SK-MEL-5 (cell line): ENCODE data around the gene THSD1. TPM values are rescaled to one million over a fixed set of nuclear protein-coding genes. Genes with fewer than 3 reads are reported as not detected.

Experiments
- DNase-seq: peaks from one replicate; pipeline ENCODE4 v3.0.0-alpha.2; 2016; ENCODE audit warnings: low read depth, low spot score
- in situ Hi-C: cut with HindIII; loops from 2 replicates; pipeline ENCODE4 v1.10.0; 2016; ENCODE audit warnings: low sequenced_read_pairs, high pct_unique_total_duplicates, low pct_unique_long_range_greater_than_20kb
- polyA plus RNA-seq, 2 experiments: library from polyadenylated mRNA; depleted of rRNA; stranded (reverse); fragments of >200 nt; gene quantifications; 2 replicates each; pipeline ENCODE4 v1.2.3, GENCODE V29; 2015
- total RNA-seq: library from RNA; depleted of rRNA; stranded (reverse); fragments of >200 nt; shearing (Covaris generic); gene quantifications from 2 replicates; pipeline ENCODE4 v1.2.3, GENCODE V29; 2014; rRNA removed

Gene THSD1
- total RNA-seq, result 0.32 and 0.42 TPM in 2 replicates
- 0.19 and 0.43 TPM in 2 replicates for polyA plus RNA-seq (2015; cell fraction: cytosol; rRNA removed)
- 1.1 and 1.2 TPM in 2 replicates for polyA plus RNA-seq (2015; cell fraction: nucleus; rRNA removed)

DNA sequence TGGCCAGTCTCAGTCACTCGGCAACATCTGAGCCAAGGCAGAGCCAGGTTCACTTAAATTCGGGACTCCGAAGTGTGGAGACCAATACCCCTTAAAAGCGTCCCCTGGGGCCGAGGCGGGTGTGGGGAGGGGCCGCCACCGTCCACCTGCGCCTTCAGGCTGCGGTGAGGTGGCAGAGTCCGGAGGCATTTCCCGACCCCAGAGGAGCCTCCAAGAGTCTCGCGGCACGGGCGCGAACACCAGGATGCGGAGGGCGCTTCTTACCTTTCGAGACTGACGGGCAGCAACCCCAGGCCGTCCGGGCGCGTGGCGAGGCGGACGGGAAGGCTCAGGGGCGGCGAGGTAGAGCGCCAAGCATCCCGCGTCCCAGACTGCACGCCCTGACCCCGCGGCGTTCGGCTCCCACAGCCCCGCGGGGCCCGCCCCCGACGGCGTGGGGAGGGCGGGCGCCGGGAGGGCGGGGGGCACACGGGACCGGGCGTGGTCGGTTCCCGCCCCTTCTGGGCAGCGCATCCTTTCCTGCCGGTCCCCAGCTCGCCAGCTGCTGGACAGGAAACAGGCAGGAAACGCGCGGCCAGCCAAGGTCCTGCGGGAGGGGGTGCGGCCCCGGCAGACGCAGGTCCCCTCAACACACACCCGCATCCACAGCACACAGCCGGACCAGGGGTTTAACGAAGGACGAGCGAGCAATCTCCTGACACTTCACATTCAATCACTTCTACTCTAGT lies at the start of gene THSD1:
THSD1 (minus strand) TSS at position 406 of the 728 bp plus-strand sequence. CDS start 3,572 bp downstream, outside the sequence.
- DNase-seq, result no peak
- in situ Hi-C loops, result no loop called here

DNA sequence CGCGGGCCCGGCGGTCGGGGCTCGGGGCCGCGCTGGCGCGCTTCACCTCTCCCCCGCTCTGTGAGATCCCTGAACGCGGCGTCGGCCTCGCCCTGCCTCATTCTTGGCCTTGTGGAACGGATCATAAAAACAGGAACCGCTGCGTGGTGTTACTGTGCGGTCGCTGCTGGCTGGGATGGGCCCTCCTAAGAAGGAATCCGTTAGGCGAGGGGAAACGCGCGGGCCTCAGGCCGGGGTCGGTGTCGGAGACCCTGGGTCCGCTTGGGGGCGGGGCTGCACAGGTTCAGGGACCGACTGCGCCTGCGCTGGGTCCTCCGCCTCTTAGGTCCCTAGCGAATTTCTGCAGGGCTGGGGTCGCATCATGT lies 49.7 kb upstream of the THSD1 start:
- in situ Hi-C loops, result no loop called here
- DNase-seq, result peak; percentile 75

- DNase-seq, result peak; percentile 97
- in situ Hi-C loops, result no loop called here
Measured at GRCh38 chr13:52454820-52455676, 49.1 kb upstream of the THSD1 start, which contains the start of gene CKAP2. CKAP2 (plus strand) TSS chr13:52455478; CDS start chr13:52455557, 79 bp downstream.

- in situ Hi-C loops, result no loop called here
- peak; percentile 19 for DNase-seq
Measured at GRCh38 chr13:52454459-52454819, 48.5 kb upstream of the THSD1 start.

- DNase-seq, result peak; percentile 60
- in situ Hi-C loops, result no loop called here
Measured at GRCh38 chr13:52452470-52452869, 46.5 kb upstream of the THSD1 start.

- in situ Hi-C loops, result no loop called here
Measured at GRCh38 chr13:52451135-52451804, 45.3 kb upstream of the THSD1 start.

DNA sequence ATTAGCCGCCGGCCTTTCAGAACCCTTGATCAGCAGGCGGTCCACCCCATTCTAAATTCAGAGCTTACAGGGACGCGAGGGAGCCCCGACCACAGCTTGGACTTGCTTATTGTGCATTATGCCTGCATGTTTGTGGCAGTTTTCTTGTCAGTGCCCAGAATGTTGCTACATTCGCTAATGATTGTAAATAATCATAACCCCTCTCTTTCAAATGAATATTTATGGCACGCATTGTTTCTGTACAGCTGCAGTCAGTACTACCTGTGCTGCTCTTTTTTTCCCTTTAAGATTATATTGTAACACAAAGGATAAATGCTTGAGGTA lies 44.8 kb upstream of the THSD1 start:
- in situ Hi-C loops, result no loop called here
- DNase-seq, result no peak

More at GRCh38 chr13:52451135-52451804, 45.3 kb upstream of the THSD1 start:
- DNase-seq, result no peak

GRCh38 chr13:52450012-52450792 lies 44.2 kb upstream of the THSD1 start, which contains the start of gene VPS36:
VPS36 (minus strand) TSS chr13:52450634; CDS start chr13:52450594, 40 bp downstream.
- peak; percentile 93 for DNase-seq
- in situ Hi-C loops, result no loop called here

DNA sequence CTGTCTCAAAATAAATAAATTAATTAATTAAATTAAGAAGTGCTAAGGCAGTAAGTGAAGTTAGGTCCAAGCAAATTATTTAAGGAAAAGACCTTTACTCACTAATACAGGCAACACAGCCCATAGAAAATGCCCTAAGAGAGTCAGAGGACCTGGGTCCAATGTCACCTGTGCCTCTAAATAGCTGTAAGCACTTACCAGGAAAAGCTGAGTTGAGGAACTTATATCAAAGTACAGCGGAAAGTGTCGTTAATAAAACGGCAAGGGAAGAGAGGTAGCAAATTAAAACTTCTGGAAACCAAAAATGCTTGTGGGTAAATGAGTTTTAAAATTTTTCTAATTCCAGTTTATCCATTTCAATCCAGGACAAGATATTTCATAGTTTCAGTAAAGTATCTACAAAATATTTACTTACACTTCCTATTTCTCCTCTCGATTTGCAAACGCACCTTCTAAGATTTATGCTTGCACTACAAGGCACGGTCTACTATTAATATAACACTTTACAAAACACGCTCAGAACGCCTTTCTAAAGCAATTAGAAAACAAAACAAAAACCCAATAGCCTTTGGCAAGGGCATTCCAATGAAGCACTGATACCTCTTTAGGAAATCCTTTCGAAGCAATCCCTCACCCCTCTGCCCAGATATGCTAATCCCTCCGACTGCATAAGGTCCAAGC lies 43.5 kb upstream of the THSD1 start:
- in situ Hi-C loops, result no loop called here
- DNase-seq, result no peak

DNA sequence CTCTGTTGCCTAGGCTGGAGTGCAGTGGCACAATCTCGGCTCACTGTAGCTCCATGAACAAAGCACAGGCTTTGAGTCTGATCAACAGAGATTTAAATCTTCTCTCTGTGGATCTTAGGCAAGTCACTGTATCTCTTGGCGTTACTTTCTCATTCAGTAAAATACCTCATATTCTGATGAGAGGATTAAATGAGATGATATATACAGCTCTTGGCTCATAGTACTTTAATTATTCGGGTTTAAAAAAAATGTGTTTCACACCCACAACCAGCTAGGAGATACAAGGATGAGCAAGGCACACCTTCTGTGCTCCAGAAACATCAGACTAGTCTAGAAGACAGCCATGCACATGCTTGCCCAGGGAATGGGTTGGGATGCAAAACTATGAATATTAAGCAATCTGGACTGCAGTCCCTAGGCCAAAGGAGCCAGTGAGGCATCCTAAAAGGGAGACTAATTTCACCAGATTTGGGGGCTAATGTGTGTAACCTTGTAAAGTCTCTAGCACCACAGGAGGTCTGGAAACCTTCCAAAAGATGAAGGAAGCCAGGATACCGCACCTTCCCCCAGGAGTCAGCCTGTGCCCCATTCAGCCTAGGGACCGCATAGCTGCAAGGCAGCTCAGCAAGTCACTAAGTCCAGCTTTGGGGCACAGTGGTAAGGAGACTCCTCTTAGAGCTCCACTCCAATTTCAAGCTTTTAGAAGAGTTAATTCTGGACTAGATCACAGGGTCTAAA lies 42.0 kb upstream of the THSD1 start:
- no peak for DNase-seq
- in situ Hi-C loops, result no loop called here

GRCh38 chr13:52447354-52447753 lies 41.4 kb upstream of the THSD1 start:
- DNase-seq, result no peak
- in situ Hi-C loops, result no loop called here

DNA sequence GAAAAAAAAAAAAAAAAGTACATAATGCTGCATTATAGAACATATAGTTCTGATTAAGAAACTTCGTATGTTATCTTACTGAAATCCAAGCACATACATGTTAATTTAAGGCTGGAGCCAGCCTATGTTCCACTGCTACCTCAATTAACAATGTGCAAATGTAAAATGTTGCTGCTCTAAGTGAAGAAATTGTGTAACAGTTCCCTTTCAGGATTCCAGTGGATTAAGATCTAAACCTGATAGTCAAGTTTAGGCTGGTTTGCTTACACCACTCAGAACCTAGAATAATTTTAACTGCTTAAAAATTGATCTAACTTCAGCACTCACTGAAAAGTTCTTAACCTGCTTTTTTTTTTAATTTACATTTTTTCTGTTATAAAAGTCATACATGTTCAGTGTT lies 40.3 kb upstream of the THSD1 start:
- in situ Hi-C loops, result no loop called here

DNA sequence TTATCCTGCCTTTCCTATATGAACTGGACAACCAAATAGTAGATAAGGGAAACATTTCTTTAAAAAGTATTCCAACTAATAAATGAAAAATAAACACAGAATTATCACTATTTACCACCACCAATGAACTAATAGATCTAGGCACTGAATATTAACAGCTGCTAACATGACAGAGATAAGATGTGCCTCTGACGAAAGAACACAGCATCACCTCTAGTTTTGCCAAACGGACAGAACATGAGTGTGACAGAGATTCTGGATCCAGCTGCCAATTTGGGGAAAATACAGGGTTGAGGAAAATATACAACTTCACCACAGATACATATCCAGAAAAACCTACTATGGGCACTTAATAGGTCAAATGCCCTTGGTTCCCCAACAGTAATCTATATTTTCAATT lies 26.5 kb upstream of the THSD1 start:
- DNase-seq, result no peak
- in situ Hi-C loops, result no loop called here

More for the DNA sequence above, 40.3 kb upstream of the THSD1 start:
- DNase-seq, result no peak

GRCh38 chr13:52428295-52428694 lies 22.3 kb upstream of the THSD1 start:
- no peak for DNase-seq
- in situ Hi-C loops, result no loop called here

DNA sequence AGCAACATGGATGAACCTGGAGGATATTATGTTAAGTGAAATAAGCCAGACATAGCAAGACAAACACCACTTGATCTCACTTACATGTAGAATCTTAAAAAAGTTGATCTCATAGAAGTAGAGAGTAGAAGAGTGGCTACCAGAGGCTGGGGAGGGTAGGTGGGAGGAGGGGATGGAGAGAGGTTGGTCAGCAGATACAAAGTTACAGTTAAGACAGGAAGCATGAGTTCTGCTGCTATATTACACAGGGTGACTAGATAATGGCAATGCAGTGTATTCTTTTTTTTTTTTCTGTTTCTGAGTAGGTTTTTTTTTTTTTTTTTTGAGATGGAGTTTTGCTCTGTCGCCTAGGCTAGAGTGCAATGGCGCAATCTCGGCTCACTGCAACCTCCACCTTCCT lies 15.2 kb upstream of the THSD1 start:
- no peak for DNase-seq
- in situ Hi-C loops, result no loop called here

- in situ Hi-C loops, result no loop called here
- DNase-seq, result no peak
Measured at GRCh38 chr13:52419080-52419479, 13.1 kb upstream of the THSD1 start.
